Naive B cell (primary cell): ENCODE data around the gene ABCB7. TPM values are rescaled to one million over a fixed set of nuclear protein-coding genes. Genes with fewer than 3 reads are reported as not detected.
"Not testable (repeated sequence)": the region's sequence is repeated elsewhere in the genome, so short reads cannot be mapped to it uniquely, and the experiment has no call there.

ENCODE experiments used
- ATAC-seq, 2 donors: fragments of 150-1000 bp; cut with Tn5 transposase; 2 replicates each; pipeline ENCODE4 v1.10.0; 2021; ENCODE audit warnings: low read depth in 2 of 2, mild to moderate bottlenecking in 2 of 2, moderate library complexity in 2 of 2
- DNase-seq: peaks from one replicate; pipeline ENCODE4 v3.0.0; 2022
- H3K27ac Mint-ChIP-seq, 6 donors: one replicate each; pipeline ENCODE4 v1.8.0; 2020 to 2022; ENCODE audit warnings: mild to moderate bottlenecking in 6 of 6, mixed read lengths in 6 of 6, moderate library complexity in 5 of 6, inconsistent platforms in 2 of 6
- H3K27me3 Mint-ChIP-seq, 3 donors: one replicate each; pipeline ENCODE4 v1.8.0; 2021 to 2022; ENCODE audit warnings: mixed read lengths in 3 of 3, mild to moderate bottlenecking in 1 of 3
- H3K36me3 Mint-ChIP-seq, 2 donors: one replicate each; pipeline ENCODE4 v1.8.0; 2020 to 2022; ENCODE audit warnings: mixed read lengths in 2 of 2, inconsistent platforms in 1 of 2, mild to moderate bottlenecking in 1 of 2
- H3K4me1 Mint-ChIP-seq, 3 donors: one replicate each; pipeline ENCODE4 v1.8.0; 2020 to 2022; ENCODE audit warnings: mixed read lengths in 3 of 3, inconsistent platforms in 1 of 3, mild to moderate bottlenecking in 1 of 3, moderate library complexity in 1 of 3
- H3K4me3 Mint-ChIP-seq, 8 donors: one replicate each; pipeline ENCODE4 v1.8.0; 2020 to 2022; ENCODE audit warnings: mild to moderate bottlenecking in 8 of 8, mixed read lengths in 8 of 8, moderate library complexity in 8 of 8, inconsistent platforms in 2 of 8
- H3K9me3 Mint-ChIP-seq, 7 donors: one replicate each; pipeline ENCODE4 v1.8.0; 2020 to 2022; ENCODE audit warnings: mixed read lengths in 7 of 7, mild to moderate bottlenecking in 5 of 7, inconsistent platforms in 2 of 7, moderate library complexity in 1 of 7
- polyA plus RNA-seq, 6 donors: library from polyadenylated mRNA; unstranded; fragments of 300-500 nt; fragmentation: Illumina TruSeq; gene quantifications; one replicate each; pipeline ENCODE4 v1.2.3, GENCODE V29; 2021; ENCODE audit warnings: low read depth in 6 of 6

Gene ABCB7
- polyA plus RNA-seq, 6 donors from 2014 or later: 16.5 to 29.9 (median 21.8) TPM

GRCh38 chrX:75071334-75071733, 84.7 kb downstream of the ABCB7 start:
- H3K9me3 Mint-ChIP-seq: no peaks in the 10 kb centered on the region
- DNase-seq (no peak), ATAC-seq (no peak)
- H3K4me1 Mint-ChIP-seq: no peaks in the 10 kb centered on the region
- no peak overlapping the region for H3K27ac Mint-ChIP-seq
- H3K27me3 Mint-ChIP-seq: no peaks in the 10 kb centered on the region
- peaks cover 0 to 4% of the 10 kb centered on the region in 2 donors for H3K36me3 Mint-ChIP-seq
- H3K4me3 Mint-ChIP-seq: no peak overlapping the region

GRCh38 chrX:75067931-75068330, 88.2 kb downstream of the ABCB7 start:
- Mint-ChIP-seq H3K27me3 (no peaks in the 10 kb centered on the region), H3K4me3 (no peak overlapping the region), H3K4me1 (no peaks in the 10 kb centered on the region), H3K36me3 (peaks cover 0 to 4% of the 10 kb centered on the region in 2 donors), H3K27ac (no peak overlapping the region), H3K9me3 (no peaks in the 10 kb centered on the region)
- ATAC-seq (no peak), DNase-seq (no peak)

- Mint-ChIP-seq H3K4me3 (no peak overlapping the region), H3K36me3 (peaks cover 0 to 6% of the 10 kb centered on the region in 2 donors), H3K4me1 (no peaks in the 10 kb centered on the region), H3K27me3 (no peaks in the 10 kb centered on the region), H3K27ac (no peak overlapping the region), H3K9me3 (no peaks in the 10 kb centered on the region)
- DNase-seq (no peak), ATAC-seq (no peak)
Observed at GRCh38 chrX:75061701-75062100, 94.4 kb downstream of the ABCB7 start.

GRCh38 chrX:75051047-75051446, 105.0 kb downstream of the ABCB7 start:
- no peak for ATAC-seq
- no peak overlapping the region for H3K4me3 Mint-ChIP-seq
- H3K36me3 Mint-ChIP-seq: peaks cover 8 to 12% of the 10 kb centered on the region in 2 donors
- no peak overlapping the region for H3K27ac Mint-ChIP-seq
- no peak for DNase-seq
- H3K4me1 Mint-ChIP-seq: no peaks in the 10 kb centered on the region
- H3K27me3 Mint-ChIP-seq: no peaks in the 10 kb centered on the region
- peaks cover 0 to 14% (median 3%) of the 10 kb centered on the region in 7 donors for H3K9me3 Mint-ChIP-seq

GRCh38 chrX:75045369-75045768, 110.7 kb downstream of the ABCB7 start:
- ATAC-seq (no peak), DNase-seq (no peak)
- no peak overlapping the region for H3K27ac Mint-ChIP-seq
- H3K36me3 Mint-ChIP-seq: peaks cover 0 to 4% of the 10 kb centered on the region in 2 donors
- H3K27me3 Mint-ChIP-seq: no peaks in the 10 kb centered on the region
- H3K4me3 Mint-ChIP-seq: no peak overlapping the region
- no peaks in the 10 kb centered on the region for H3K4me1 Mint-ChIP-seq
- peaks cover 0 to 29% (median 10%) of the 10 kb centered on the region in 7 donors for H3K9me3 Mint-ChIP-seq

- H3K27ac Mint-ChIP-seq, H3K4me3 Mint-ChIP-seq, ATAC-seq, DNase-seq, H3K4me1 Mint-ChIP-seq, H3K27me3 Mint-ChIP-seq, H3K36me3 Mint-ChIP-seq: not testable (repeated sequence)
- peaks cover 0 to 29% (median 10%) of the 10 kb centered on the region in 7 donors for H3K9me3 Mint-ChIP-seq
Observed at GRCh38 chrX:75044142-75044541, 111.9 kb downstream of the ABCB7 start.

- peaks cover 0 to 7% of the 10 kb centered on the region in 2 donors for H3K36me3 Mint-ChIP-seq
- no peaks in the 10 kb centered on the region for H3K27me3 Mint-ChIP-seq
- DNase-seq (no peak), ATAC-seq (no peak)
- no peak overlapping the region for H3K4me3 Mint-ChIP-seq
- H3K4me1 Mint-ChIP-seq: no peaks in the 10 kb centered on the region
- H3K27ac Mint-ChIP-seq: no peak overlapping the region
- peaks cover 7 to 40% (median 18%) of the 10 kb centered on the region in 7 donors for H3K9me3 Mint-ChIP-seq
Observed at GRCh38 chrX:75038925-75039324, 117.2 kb downstream of the ABCB7 start.

Other genes with a start within 250 kb of the ABCB7 start
- gene NEXMIF, start 230.8 kb downstream of the ABCB7 start, polyA plus RNA-seq: under 1 TPM in 2 of 6 donors, not detected in 4; 0.03 to 0.37 TPM
- 10 to 100 TPM; 21.3 to 33.5 (median 25.1) TPM for gene UPRT, start 117.8 kb upstream of the ABCB7 start, polyA plus RNA-seq